Spleen (tissue), 11 donors: ENCODE results near the gene KCNQ5. TPM values are rescaled to one million over a fixed set of nuclear protein-coding genes. Genes with fewer than 3 reads are reported as not detected.

Experiments used
- DNase-seq: peaks from one replicate; pipeline ENCODE4 v3.0.0-alpha.2; 2020
- H3K27ac ChIP-seq, 8 donors: fragments of 200-600 bp; sonication (generic) in 7 of 8; 1 replicate in 4 of 8; 2 replicates in 4 of 8; pipeline versions ENCODE4 v1.5.0 to v1.8.0; 2016 to 2021; ENCODE audit warnings: inconsistent platforms in 4 of 8, mild to moderate bottlenecking in 4 of 8, moderate library complexity in 1 of 8
- H3K27me3 ChIP-seq, 7 donors: fragments of 200-600 bp; sonication (generic) in 6 of 7; replicated peaks in 1 of 7; 1 replicate in 4 of 7; 2 replicates in 3 of 7; pipeline versions ENCODE4 v1.5.0 to v1.8.0; 2016 to 2021; ENCODE audit warnings: inconsistent platforms in 3 of 7, mild to moderate bottlenecking in 1 of 7
- H3K36me3 ChIP-seq, 6 donors: fragments of 200-600 bp; sonication (generic) in 5 of 6; 1 replicate in 4 of 6; 2 replicates in 2 of 6; pipeline versions ENCODE4 v1.5.0 to v1.8.0; 2016 to 2021; ENCODE audit warnings: inconsistent platforms in 2 of 6
- H3K4me1 ChIP-seq, 6 donors: fragments of 200-600 bp; sonication (generic) in 5 of 6; 1 replicate in 3 of 6; 2 replicates in 3 of 6; pipeline versions ENCODE4 v1.5.0 to v1.8.0; 2016 to 2021; ENCODE audit warnings: inconsistent platforms in 3 of 6
- H3K4me3 ChIP-seq, 8 donors: fragments of 200-600 bp; sonication (generic) in 7 of 8; 1 replicate in 4 of 8; 2 replicates in 4 of 8; pipeline versions ENCODE4 v1.5.0 to v1.8.0; 2016 to 2021; ENCODE audit warnings: inconsistent platforms in 4 of 8, mild to moderate bottlenecking in 4 of 8, moderate library complexity in 2 of 8
- H3K9me3 ChIP-seq, 8 donors: fragments of 200-600 bp; sonication (generic) in 7 of 8; 1 replicate in 4 of 8; 2 replicates in 4 of 8; pipeline versions ENCODE4 v1.5.0 to v1.8.0; 2016 to 2021; ENCODE audit warnings: inconsistent platforms in 4 of 8
- CTCF ChIP-seq, 11 experiments: fragments of 200-600 bp in 7 of 11; fragments of 450-650 bp in 4 of 11; sonication (generic) in 4 of 11; IDR thresholded peaks in 8 of 11; conservative IDR thresholded peaks in 3 of 11; 1 replicate in 7 of 11; 2 replicates in 4 of 11; pipeline versions ENCODE4 v1.4.0 to v1.8.0; 2016 to 2021; ENCODE audit warnings: antibody characterized with exemption in 11 of 11, inconsistent platforms in 4 of 11, mild to moderate bottlenecking in 1 of 11
- POLR2A ChIP-seq, 3 donors: fragments of 450-650 bp; IDR thresholded peaks; one replicate each; pipeline ENCODE4 v1.5.1; 2017; ENCODE audit warnings: antibody characterized with exemption in 3 of 3, mild to moderate bottlenecking in 1 of 3
- POLR2AphosphoS5 ChIP-seq, 3 donors: sonication (generic); formaldehyde crosslinking; IDR thresholded peaks; one replicate each; pipeline ENCODE4 v1.5.1; 2017; ENCODE audit warnings: antibody characterized with exemption in 3 of 3
- WGBS, 5 donors: extraction: QIAGEN DNeasy Blood & Tissue Kit in 3 of 5; methylation state at CpG; one replicate each; pipeline versions ENCODE4 v1.1.5 to v1.1.7; 2013 to 2018; 5-methylcytosine and 5-hydroxymethylcytosine counted together
- intact Hi-C: fragments of 100-400 bp; cut with DNase I; formaldehyde crosslinking; loops from one replicate; pipeline ENCODE4 v1.15.0; 2023; ENCODE audit warnings: low total_unique reads
- polyA plus RNA-seq, 3 donors: library from polyadenylated mRNA; stranded (reverse); fragments of 200-250 nt; gene quantifications; one replicate each; pipeline ENCODE4 v1.2.1, GENCODE V29; 2013
- total RNA-seq, 7 donors: library from RNA; depleted of rRNA in 3 of 7; stranded (reverse); fragments of >200 nt in 3 of 7; fragmentation: NEBNext Ultra II Directional in 4 of 7; extraction: Animal tissue kit (Norgen Biotek cat#: 25700) in 4 of 7; gene quantifications; one replicate each; pipeline versions ENCODE4 v1.1.0 to v1.2.1, GENCODE V29; 2016 to 2021
- donor health status: healthy with polysubstance abuse.
- donor health status: DM: no; HTN: no; CAD: no; lungs with moderate emphysema.
- donor health status: DM: no; HTN: no; CAD: no.
- donor health status: Bipolar disorder and iron deficiency.
- donor health status: healthy.
- donor health status: DM: no; HTN: no; CAD: no.
- donor health status: DM: yes; HTN: yes; CAD: no.

The KCNQ5 gene
- total and polyA plus RNA-seq, 10 donors: 1.3 to 8.7 (median 4.4) TPM

DNA sequence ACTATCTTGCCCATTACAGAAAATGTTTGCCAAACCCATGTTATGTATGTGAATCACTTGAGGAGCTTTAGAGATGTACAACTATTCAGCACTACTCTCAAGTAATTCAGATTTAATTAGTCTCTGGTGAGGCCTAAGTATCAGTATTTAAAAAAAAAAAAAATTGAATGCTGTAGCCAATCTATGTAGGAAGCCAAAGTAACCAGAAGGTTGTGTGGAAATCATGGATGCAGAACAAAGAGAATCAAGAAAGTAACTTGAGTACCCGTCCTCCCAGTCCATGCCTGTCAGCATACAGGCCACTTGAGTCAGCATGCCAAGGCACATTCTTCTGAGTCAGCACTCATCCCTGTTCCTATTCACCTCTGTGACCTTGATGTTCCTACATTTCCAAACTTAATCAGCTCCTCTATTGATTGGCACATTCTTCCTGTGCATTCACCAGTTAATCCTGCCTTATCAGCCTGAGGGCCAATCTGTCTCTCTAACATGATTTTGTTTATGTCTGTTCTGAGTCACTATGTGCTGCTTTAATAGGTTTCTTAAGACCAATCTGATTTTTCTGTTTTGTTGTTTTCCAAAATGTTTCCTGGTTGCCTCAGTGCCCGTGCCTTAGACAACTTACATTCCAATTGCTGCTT is 165.6 kb downstream of the KCNQ5 start:
- no peak overlapping the region for H3K4me3 ChIP-seq
- no peaks in the 10 kb centered on the region for H3K4me1 ChIP-seq
- H3K27me3 ChIP-seq: no peaks in the 10 kb centered on the region
- TF ChIP-seq POLR2AphosphoS5 (IDR thresholded peaks at IDR 0.05): no peak
- TF ChIP-seq CTCF (IDR thresholded peaks at IDR 0.05 in 8 of 11, conservative IDR thresholded peaks at IDR 0.05 in 3 of 11): no peak
- 38 to 86% (median 69%) methylated on average over 2 of the region's 2 CpGs for WGBS, 5 donors
- intact Hi-C loops: no loop called here
- no peaks in the 10 kb centered on the region for H3K9me3 ChIP-seq
- no peaks in the 10 kb centered on the region for H3K36me3 ChIP-seq
- no peak for DNase-seq
- no peak overlapping the region for H3K27ac ChIP-seq

- no peaks in the 10 kb centered on the region for H3K4me1 ChIP-seq
- H3K9me3 ChIP-seq: no peaks in the 10 kb centered on the region
- no peaks in the 10 kb centered on the region for H3K36me3 ChIP-seq
- H3K4me3 ChIP-seq: no peak overlapping the region
- intact Hi-C loops: no loop called here
- TF ChIP-seq CTCF (IDR thresholded peaks at IDR 0.05 in 8 of 11, conservative IDR thresholded peaks at IDR 0.05 in 3 of 11): no peak
- TF ChIP-seq POLR2AphosphoS5 (IDR thresholded peaks at IDR 0.05): no peak
- TF ChIP-seq POLR2A (IDR thresholded peaks at IDR 0.05): no peak
- DNase-seq: no peak
- no peaks in the 10 kb centered on the region for H3K27me3 ChIP-seq
- WGBS, 5 donors: 88 to 98% (median 95%) methylated on average over 1 of the region's 1 CpG
- no peak overlapping the region for H3K27ac ChIP-seq
Measured at GRCh38 chr6:72788188-72788587, 166.3 kb downstream of the KCNQ5 start.

DNA sequence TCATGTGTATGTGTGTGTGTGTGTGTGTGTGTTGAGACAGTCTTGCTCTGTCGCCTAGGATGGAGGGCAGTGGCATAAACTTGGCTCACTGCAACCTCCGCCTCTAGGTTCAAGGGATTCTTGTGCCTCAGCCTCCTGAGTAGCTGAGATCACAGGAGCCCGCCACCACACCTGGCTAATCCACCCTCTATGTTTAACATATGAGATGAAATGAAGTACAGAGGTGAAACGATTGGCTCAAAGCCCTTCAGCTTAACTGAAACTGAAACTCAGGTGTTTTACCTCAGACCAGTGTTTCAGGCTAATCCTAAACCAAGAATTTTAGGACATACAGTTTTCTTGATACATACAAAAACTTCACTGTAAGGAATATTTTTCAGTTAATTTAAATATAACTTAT is 167.3 kb downstream of the KCNQ5 start:
- 85 to 94% (median 88%) methylated on average over 4 of the region's 4 CpGs for WGBS, 5 donors
- Histone ChIP-seq H3K27me3 (no peaks in the 10 kb centered on the region), H3K4me3 (no peak overlapping the region), H3K4me1 (no peaks in the 10 kb centered on the region), H3K9me3 (no peaks in the 10 kb centered on the region), H3K36me3 (no peaks in the 10 kb centered on the region), H3K27ac (no peak overlapping the region)
- intact Hi-C loops: no loop called here
- no peak for TF ChIP-seq POLR2AphosphoS5 (IDR thresholded peaks at IDR 0.05)
- no peak for TF ChIP-seq CTCF (IDR thresholded peaks at IDR 0.05 in 8 of 11, conservative IDR thresholded peaks at IDR 0.05 in 3 of 11)
- no peak for TF ChIP-seq POLR2A (IDR thresholded peaks at IDR 0.05)
- no peak for DNase-seq

GRCh38 chr6:72792692-72793091 is 170.8 kb downstream of the KCNQ5 start:
- WGBS, 5 donors: 72 to 77% (median 74%) methylated on average over 1 of the region's 1 CpG
- no peaks in the 10 kb centered on the region for H3K36me3 ChIP-seq
- H3K9me3 ChIP-seq: no peaks in the 10 kb centered on the region
- H3K4me1 ChIP-seq: no peaks in the 10 kb centered on the region
- intact Hi-C loops: no loop called here
- no peak overlapping the region for H3K27ac ChIP-seq
- TF ChIP-seq POLR2AphosphoS5 (IDR thresholded peaks at IDR 0.05) (no peak), POLR2A (IDR thresholded peaks at IDR 0.05) (no peak), CTCF (IDR thresholded peaks at IDR 0.05 in 8 of 11, conservative IDR thresholded peaks at IDR 0.05 in 3 of 11) (no peak)
- no peaks in the 10 kb centered on the region for H3K27me3 ChIP-seq
- no peak for DNase-seq
- no peak overlapping the region for H3K4me3 ChIP-seq
